K562 (cell line): ENCODE data around the gene TBCCD1. TPM values are rescaled to one million over a fixed set of nuclear protein-coding genes. Genes with fewer than 3 reads are reported as not detected.

Source experiments
- EWSR1 ChIP-seq: fragments of 450-650 bp; IDR thresholded peaks from 2 replicates; pipeline ENCODE4 v1.6.1; 2018; ENCODE audit warnings: borderline replicate concordance, mild to moderate bottlenecking, low read depth, moderate library complexity; ENCODE audit not compliant: partially characterized antibody
- FOXK1 ChIP-seq: sonication (generic); formaldehyde crosslinking; IDR thresholded peaks from 2 replicates; pipeline ENCODE4 v1.8.0; 2022; ENCODE audit warnings: missing genetic modification reagents, mild to moderate bottlenecking, borderline replicate concordance
- GATA2 ChIP-seq: sonication (generic); formaldehyde crosslinking; IDR thresholded peaks from 2 replicates; pipeline ENCODE4 v1.4.0; 2020; ENCODE audit warnings: mild to moderate bottlenecking, missing genetic modification reagents
- HLTF ChIP-seq: fragments of 450-650 bp; IDR thresholded peaks from 2 replicates; pipeline ENCODE4 v1.6.1; 2016
- HMG20B ChIP-seq: fragments of 250-450 bp; sonication (Bioruptor Pico); IDR thresholded peaks from 2 replicates; pipeline ENCODE4 v1.5.0; 2021; ENCODE audit warnings: mild to moderate bottlenecking
- KLF13 ChIP-seq: fragments of 450-650 bp; IDR thresholded peaks from 2 replicates; pipeline ENCODE4 v1.6.1; 2016; ENCODE audit warnings: missing genetic modification characterization, low read depth, mild to moderate bottlenecking, missing compliant biosample characterization, moderate library complexity, borderline replicate concordance
- L3MBTL2 ChIP-seq: fragments of 450-650 bp; IDR thresholded peaks from 2 replicates; pipeline ENCODE4 v1.6.1; 2016; ENCODE audit warnings: mild to moderate bottlenecking, moderate library complexity
- NR3C1 ChIP-seq: sonication (generic); formaldehyde crosslinking; IDR thresholded peaks from 2 replicates; pipeline ENCODE4 v1.8.1; 2022; ENCODE audit warnings: missing genetic modification reagents
- POLR2A ChIP-seq: fragments of 450-650 bp; conservative IDR thresholded peaks from 2 replicates; pipeline ENCODE4 v1.6.1; 2016
- RHOXF2B ChIP-seq: fragments of 250-450 bp; sonication (Bioruptor Pico); conservative IDR thresholded peaks from 2 replicates; pipeline ENCODE4 v1.5.1; 2021
- SMC3 ChIP-seq: conservative IDR thresholded peaks from 2 replicates; pipeline ENCODE4 v1.6.1; 2011; ENCODE audit warnings: low read depth, low read length, improper control_type of control experiment; ENCODE audit not compliant: insufficient read depth
- polyA plus RNA-seq, 8 experiments: library from polyadenylated mRNA; depleted of rRNA in 4 of 8; stranded (reverse) in 5 of 8; unstranded in 3 of 8; fragments of >200 nt; fragmentation: Nextera tagmentation in 2 of 8; fragmentation: Illumina TruSeq in 1 of 8; extraction: Ambion mirVana in 2 of 8; extraction: Trizol in 1 of 8; gene quantifications; 2 replicates each; pipeline versions ENCODE4 v1.2.1 to v1.2.3, GENCODE V29; 2011 to 2014; ENCODE audit warnings: inconsistent platforms in 1 of 8, missing spikeins in 1 of 8
- total RNA-seq, 7 experiments: library from RNA; depleted of rRNA in 6 of 7; stranded (reverse); fragments of >200 nt in 6 of 7; fragmentation: Illumina TruSeq in 2 of 7; extraction: Trizol in 2 of 7; gene quantifications; 2 replicates each; pipeline versions ENCODE4 v1.2.1 to v1.2.3, GENCODE V29; 2011 to 2021; ENCODE audit warnings: low replicate concordance in 1 of 7
- TF ChIP-seq, protein P1 (sequence below): fragments of 250-450 bp; sonication (Bioruptor Pico); IDR thresholded peaks from 2 replicates; pipeline ENCODE4 v1.8.0; 2021; ENCODE audit warnings: moderate library complexity, mild to moderate bottlenecking, inconsistent platforms
- TF ChIP-seq, protein P2 (sequence below): fragments of 250-450 bp; sonication (Bioruptor Pico); IDR thresholded peaks from 2 replicates; pipeline ENCODE4 v1.8.0; 2022; ENCODE audit warnings: inconsistent platforms
- TF ChIP-seq, protein P3 (sequence below), 2 experiments: fragments of 450-650 bp; formaldehyde crosslinking in 1 of 2; IDR thresholded peaks; 2 replicates each; pipeline versions ENCODE4 v1.4.0 to v1.6.1; 2014 to 2020; ENCODE audit warnings: mild to moderate bottlenecking in 2 of 2, borderline replicate concordance in 1 of 2, low read depth in 1 of 2
- TF ChIP-seq, protein P4 (sequence below): fragments of 150-350 bp; conservative IDR thresholded peaks from 2 replicates; pipeline ENCODE4 v1.6.1; 2014; ENCODE audit warnings: low read length

The TBCCD1 gene
- total and polyA plus RNA-seq, 9 of the 15 experiments (the other 6 are each of a cell fraction or from before 2014, with no cell fraction given) = 17.7 to 31.1 (median 21.2) TPM

DNA sequence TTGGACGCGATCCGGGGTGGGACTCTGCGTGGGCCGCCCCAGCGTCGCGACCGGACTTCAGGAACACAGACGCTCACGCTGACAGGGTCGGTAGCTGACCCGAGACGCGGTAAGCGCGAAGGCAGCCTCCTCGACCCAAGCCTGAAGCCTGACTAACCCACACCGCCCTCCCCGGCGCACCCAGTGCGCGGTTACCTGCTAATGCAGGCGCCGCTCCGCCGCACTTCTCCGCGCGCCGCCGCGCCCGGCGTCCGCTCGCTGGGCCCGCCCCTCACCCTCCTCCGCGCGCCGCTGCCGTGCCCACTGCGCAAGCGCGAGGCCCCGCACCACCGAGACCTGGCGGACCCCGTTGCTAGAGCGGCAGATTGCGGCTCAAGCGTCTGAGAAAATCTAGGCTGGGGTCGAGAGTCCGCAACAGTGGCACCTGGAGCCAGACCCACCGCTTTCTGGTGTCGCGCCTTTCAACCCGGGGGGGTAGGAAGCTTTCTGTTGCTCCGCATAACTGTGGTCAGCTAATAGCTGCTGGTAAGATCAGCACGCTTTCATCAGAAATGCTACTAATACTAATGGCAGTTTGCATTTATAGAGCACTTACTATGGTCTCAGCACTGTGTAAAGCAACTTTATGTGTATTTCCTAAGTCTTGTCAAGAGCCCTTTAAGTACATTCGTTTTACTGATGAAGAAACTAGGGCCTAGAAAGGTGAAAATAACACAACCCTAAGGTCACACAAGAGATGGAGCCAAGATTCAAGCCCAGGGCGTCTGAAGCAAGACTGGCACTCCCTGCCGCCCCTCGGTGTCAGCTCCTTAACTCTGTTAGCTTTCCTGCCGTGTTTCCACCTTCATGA, at the start of gene TBCCD1 (continued):
- TF ChIP-seq, protein P1, sequence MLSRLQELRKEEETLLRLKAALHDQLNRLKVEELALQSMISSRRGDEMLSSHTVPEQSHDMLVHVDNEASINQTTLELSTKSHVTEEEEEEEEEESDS (CRISPR knock-in tag) = no peak
- TF ChIP-seq SMC3 (no peak), HMG20B (CRISPR knock-in tag) (no peak), HLTF (no peak), RHOXF2B (CRISPR knock-in tag) (no peak), L3MBTL2 (peak; percentile 71), POLR2A (peak; percentile 94), FOXK1 (CRISPR knock-in tag) (no peak), NR3C1 (CRISPR knock-in tag) (no peak), GATA2 (no peak; the same call in 1 of the 2 replicates), EWSR1 (no peak), KLF13 (no peak)
- TF ChIP-seq, protein P2, sequence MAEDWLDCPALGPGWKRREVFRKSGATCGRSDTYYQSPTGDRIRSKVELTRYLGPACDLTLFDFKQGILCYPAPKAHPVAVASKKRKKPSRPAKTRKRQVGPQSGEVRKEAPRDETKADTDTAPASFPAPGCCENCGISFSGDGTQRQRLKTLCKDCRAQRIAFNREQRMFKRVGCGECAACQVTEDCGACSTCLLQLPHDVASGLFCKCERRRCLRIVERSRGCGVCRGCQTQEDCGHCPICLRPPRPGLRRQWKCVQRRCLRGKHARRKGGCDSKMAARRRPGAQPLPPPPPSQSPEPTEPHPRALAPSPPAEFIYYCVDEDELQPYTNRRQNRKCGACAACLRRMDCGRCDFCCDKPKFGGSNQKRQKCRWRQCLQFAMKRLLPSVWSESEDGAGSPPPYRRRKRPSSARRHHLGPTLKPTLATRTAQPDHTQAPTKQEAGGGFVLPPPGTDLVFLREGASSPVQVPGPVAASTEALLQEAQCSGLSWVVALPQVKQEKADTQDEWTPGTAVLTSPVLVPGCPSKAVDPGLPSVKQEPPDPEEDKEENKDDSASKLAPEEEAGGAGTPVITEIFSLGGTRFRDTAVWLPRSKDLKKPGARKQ (CRISPR knock-in tag) = no peak
- TF ChIP-seq, protein P3, sequence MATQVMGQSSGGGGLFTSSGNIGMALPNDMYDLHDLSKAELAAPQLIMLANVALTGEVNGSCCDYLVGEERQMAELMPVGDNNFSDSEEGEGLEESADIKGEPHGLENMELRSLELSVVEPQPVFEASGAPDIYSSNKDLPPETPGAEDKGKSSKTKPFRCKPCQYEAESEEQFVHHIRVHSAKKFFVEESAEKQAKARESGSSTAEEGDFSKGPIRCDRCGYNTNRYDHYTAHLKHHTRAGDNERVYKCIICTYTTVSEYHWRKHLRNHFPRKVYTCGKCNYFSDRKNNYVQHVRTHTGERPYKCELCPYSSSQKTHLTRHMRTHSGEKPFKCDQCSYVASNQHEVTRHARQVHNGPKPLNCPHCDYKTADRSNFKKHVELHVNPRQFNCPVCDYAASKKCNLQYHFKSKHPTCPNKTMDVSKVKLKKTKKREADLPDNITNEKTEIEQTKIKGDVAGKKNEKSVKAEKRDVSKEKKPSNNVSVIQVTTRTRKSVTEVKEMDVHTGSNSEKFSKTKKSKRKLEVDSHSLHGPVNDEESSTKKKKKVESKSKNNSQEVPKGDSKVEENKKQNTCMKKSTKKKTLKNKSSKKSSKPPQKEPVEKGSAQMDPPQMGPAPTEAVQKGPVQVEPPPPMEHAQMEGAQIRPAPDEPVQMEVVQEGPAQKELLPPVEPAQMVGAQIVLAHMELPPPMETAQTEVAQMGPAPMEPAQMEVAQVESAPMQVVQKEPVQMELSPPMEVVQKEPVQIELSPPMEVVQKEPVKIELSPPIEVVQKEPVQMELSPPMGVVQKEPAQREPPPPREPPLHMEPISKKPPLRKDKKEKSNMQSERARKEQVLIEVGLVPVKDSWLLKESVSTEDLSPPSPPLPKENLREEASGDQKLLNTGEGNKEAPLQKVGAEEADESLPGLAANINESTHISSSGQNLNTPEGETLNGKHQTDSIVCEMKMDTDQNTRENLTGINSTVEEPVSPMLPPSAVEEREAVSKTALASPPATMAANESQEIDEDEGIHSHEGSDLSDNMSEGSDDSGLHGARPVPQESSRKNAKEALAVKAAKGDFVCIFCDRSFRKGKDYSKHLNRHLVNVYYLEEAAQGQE (IDR thresholded peaks at IDR 0.05; ENCODE audit: borderline replicate concordance) = no peak; the same call in 1 of the 2 replicates
- TF ChIP-seq, protein P3 (CRISPR knock-in tag; IDR thresholded peaks at IDR 0.05; ENCODE audit: low read depth) = peak; percentile 84
- TF ChIP-seq, protein P4, sequence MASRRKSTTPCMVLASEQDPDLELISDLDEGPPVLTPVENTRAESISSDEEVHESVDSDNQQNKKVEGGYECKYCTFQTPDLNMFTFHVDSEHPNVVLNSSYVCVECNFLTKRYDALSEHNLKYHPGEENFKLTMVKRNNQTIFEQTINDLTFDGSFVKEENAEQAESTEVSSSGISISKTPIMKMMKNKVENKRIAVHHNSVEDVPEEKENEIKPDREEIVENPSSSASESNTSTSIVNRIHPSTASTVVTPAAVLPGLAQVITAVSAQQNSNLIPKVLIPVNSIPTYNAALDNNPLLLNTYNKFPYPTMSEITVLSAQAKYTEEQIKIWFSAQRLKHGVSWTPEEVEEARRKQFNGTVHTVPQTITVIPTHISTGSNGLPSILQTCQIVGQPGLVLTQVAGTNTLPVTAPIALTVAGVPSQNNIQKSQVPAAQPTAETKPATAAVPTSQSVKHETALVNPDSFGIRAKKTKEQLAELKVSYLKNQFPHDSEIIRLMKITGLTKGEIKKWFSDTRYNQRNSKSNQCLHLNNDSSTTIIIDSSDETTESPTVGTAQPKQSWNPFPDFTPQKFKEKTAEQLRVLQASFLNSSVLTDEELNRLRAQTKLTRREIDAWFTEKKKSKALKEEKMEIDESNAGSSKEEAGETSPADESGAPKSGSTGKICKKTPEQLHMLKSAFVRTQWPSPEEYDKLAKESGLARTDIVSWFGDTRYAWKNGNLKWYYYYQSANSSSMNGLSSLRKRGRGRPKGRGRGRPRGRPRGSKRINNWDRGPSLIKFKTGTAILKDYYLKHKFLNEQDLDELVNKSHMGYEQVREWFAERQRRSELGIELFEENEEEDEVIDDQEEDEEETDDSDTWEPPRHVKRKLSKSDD = no peak
